ENCODE measurements around the gene TBC1D22A.
"Not testable (repeated sequence)": the region's sequence is repeated elsewhere in the genome, so short reads cannot be mapped to it uniquely, and the experiment has no call there.

TBC1D22A gene

GRCh38 chr22:46781291-46781690 lies 18.8 kb downstream of the TBC1D22A start:
- peaks cover 12% of the 10 kb centered on the region for H3K4me1 ChIP-seq (ENCODE audit: control insufficient read depth, insufficient read depth, low read length)
- no peak overlapping the region for H3K4me3 ChIP-seq (ENCODE audit: low read length)
- H3K9ac ChIP-seq (ENCODE audit: low read length), result no peak overlapping the region
- H3K9me3 ChIP-seq (ENCODE audit: control insufficient read depth, low read length), result no peaks in the 10 kb centered on the region
- H3K27me3 ChIP-seq (ENCODE audit: control insufficient read depth, insufficient read depth, low read length), result no peaks in the 10 kb centered on the region
- H3K36me3 ChIP-seq (ENCODE audit: control insufficient read depth, insufficient read depth, low read length), result no peaks in the 10 kb centered on the region

DNA sequence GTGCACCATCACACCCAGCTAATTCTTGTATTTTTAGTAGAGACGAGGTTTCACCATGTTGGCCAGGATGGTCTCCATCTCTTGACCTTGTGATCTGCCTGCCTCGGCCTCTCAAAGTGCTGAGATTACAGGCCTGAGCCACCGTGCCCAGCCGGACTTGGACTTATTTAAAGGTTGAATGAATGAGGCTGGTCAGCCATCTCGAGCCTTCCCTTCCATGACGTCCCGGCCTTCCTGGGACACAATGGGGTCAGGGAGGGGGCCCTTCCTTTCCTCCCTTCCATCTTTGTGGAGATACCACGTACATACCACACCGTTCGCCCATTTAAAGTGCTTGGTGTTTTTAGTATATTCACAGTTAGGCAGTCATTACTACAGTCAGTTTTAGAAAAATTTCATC lies 19.8 kb downstream of the TBC1D22A start:
- not testable (repeated sequence) for H3K36me3 ChIP-seq (ENCODE audit: control insufficient read depth, insufficient read depth, low read length); H3K9me3 ChIP-seq (ENCODE audit: control insufficient read depth, low read length); H3K27me3 ChIP-seq (ENCODE audit: control insufficient read depth, insufficient read depth, low read length); H3K4me3 ChIP-seq (ENCODE audit: low read length); H3K4me1 ChIP-seq (ENCODE audit: control insufficient read depth, insufficient read depth, low read length); H3K9ac ChIP-seq (ENCODE audit: low read length)

DNA sequence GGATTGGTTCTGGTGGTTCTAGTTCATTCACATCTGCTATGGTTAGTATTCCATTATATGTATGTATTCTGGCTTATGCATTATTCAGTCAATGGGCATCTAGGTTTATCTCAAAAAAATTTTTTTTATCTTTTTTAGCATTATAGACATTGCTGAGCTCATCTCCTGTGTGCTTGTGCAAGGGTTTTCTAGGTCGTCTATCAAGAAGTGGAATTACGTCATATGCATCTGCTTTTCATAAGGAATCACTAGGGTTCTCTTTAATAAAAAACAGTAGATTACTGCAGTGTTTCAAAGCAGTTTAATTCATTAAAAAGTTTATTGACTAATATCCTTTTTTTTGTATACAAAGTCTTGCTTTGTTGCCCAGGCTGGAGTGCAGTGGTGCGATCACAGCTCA lies 21.3 kb downstream of the TBC1D22A start:
- Histone ChIP-seq H3K4me3 (ENCODE audit: low read length) (no peak overlapping the region), H3K9me3 (ENCODE audit: control insufficient read depth, low read length) (no peaks in the 10 kb centered on the region), H3K9ac (ENCODE audit: low read length) (no peak overlapping the region), H3K36me3 (ENCODE audit: control insufficient read depth, insufficient read depth, low read length) (no peaks in the 10 kb centered on the region), H3K4me1 (ENCODE audit: control insufficient read depth, insufficient read depth, low read length) (no peaks in the 10 kb centered on the region), H3K27me3 (ENCODE audit: control insufficient read depth, insufficient read depth, low read length) (no peaks in the 10 kb centered on the region)

GRCh38 chr22:46788441-46789172 lies 26.2 kb downstream of the TBC1D22A start:
- no peaks in the 10 kb centered on the region for H3K4me1 ChIP-seq (ENCODE audit: control insufficient read depth, insufficient read depth, low read length)
- no peaks in the 10 kb centered on the region for H3K27me3 ChIP-seq (ENCODE audit: control insufficient read depth, insufficient read depth, low read length)
- peaks cover 6% of the 10 kb centered on the region for H3K36me3 ChIP-seq (ENCODE audit: control insufficient read depth, insufficient read depth, low read length)

GRCh38 chr22:46789992-46790391 lies 27.5 kb downstream of the TBC1D22A start:
- no peaks in the 10 kb centered on the region for H3K27me3 ChIP-seq (ENCODE audit: control insufficient read depth, insufficient read depth, low read length)
- H3K4me3 ChIP-seq (ENCODE audit: low read length), result no peak overlapping the region
- H3K36me3 ChIP-seq (ENCODE audit: control insufficient read depth, insufficient read depth, low read length), result peaks cover 14% of the 10 kb centered on the region
- no peaks in the 10 kb centered on the region for H3K9me3 ChIP-seq (ENCODE audit: control insufficient read depth, low read length)
- H3K9ac ChIP-seq (ENCODE audit: low read length), result no peak overlapping the region
- no peaks in the 10 kb centered on the region for H3K4me1 ChIP-seq (ENCODE audit: control insufficient read depth, insufficient read depth, low read length)

More at GRCh38 chr22:46788441-46789172, 26.2 kb downstream of the TBC1D22A start:
- Histone ChIP-seq H3K4me3 (ENCODE audit: low read length) (no peak overlapping the region), H3K9ac (ENCODE audit: low read length) (no peak overlapping the region), H3K9me3 (ENCODE audit: control insufficient read depth, low read length) (no peaks in the 10 kb centered on the region)

GRCh38 chr22:46791201-46791731 lies 28.8 kb downstream of the TBC1D22A start:
- Histone ChIP-seq H3K4me1 (ENCODE audit: control insufficient read depth, insufficient read depth, low read length) (no peaks in the 10 kb centered on the region), H3K9ac (ENCODE audit: low read length) (peak overlapping the region; percentile 28), H3K9me3 (ENCODE audit: control insufficient read depth, low read length) (no peaks in the 10 kb centered on the region), H3K4me3 (ENCODE audit: low read length) (no peak overlapping the region), H3K36me3 (ENCODE audit: control insufficient read depth, insufficient read depth, low read length) (peaks cover 14% of the 10 kb centered on the region), H3K27me3 (ENCODE audit: control insufficient read depth, insufficient read depth, low read length) (no peaks in the 10 kb centered on the region)

GRCh38 chr22:46792061-46792796 lies 29.8 kb downstream of the TBC1D22A start:
- Histone ChIP-seq H3K9ac (ENCODE audit: low read length) (no peak overlapping the region), H3K27me3 (ENCODE audit: control insufficient read depth, insufficient read depth, low read length) (no peaks in the 10 kb centered on the region), H3K9me3 (ENCODE audit: control insufficient read depth, low read length) (no peaks in the 10 kb centered on the region), H3K36me3 (ENCODE audit: control insufficient read depth, insufficient read depth, low read length) (peaks cover 14% of the 10 kb centered on the region), H3K4me1 (ENCODE audit: control insufficient read depth, insufficient read depth, low read length) (no peaks in the 10 kb centered on the region), H3K4me3 (ENCODE audit: low read length) (no peak overlapping the region)

- Histone ChIP-seq H3K4me3 (ENCODE audit: low read length) (no peak overlapping the region), H3K9ac (ENCODE audit: low read length) (no peak overlapping the region), H3K36me3 (ENCODE audit: control insufficient read depth, insufficient read depth, low read length) (peaks cover 14% of the 10 kb centered on the region), H3K9me3 (ENCODE audit: control insufficient read depth, low read length) (no peaks in the 10 kb centered on the region), H3K4me1 (ENCODE audit: control insufficient read depth, insufficient read depth, low read length) (no peaks in the 10 kb centered on the region), H3K27me3 (ENCODE audit: control insufficient read depth, insufficient read depth, low read length) (no peaks in the 10 kb centered on the region)
These were observed 30.4 kb downstream of the TBC1D22A start for GRCh38 chr22:46792841-46793261.

DNA sequence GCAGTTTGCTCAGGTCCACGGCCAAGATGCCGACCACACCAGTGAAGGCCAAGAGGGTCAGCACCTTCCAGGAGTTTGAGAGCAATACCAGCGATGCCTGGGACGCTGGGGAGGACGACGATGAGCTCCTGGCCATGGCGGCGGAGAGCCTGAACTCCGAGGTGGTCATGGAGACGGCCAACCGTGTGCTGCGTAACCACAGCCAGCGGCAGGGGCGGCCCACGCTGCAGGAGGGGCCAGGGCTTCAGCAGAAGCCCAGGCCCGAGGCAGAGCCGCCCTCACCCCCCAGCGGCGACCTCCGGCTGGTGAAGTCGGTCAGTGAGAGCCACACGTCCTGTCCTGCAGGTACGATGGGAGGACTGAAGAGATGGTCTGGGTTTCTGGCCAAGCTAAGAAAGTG lies 31.0 kb downstream of the TBC1D22A start:
- Histone ChIP-seq H3K36me3 (ENCODE audit: control insufficient read depth, insufficient read depth, low read length) (peaks cover 14% of the 10 kb centered on the region), H3K4me1 (ENCODE audit: control insufficient read depth, insufficient read depth, low read length) (no peaks in the 10 kb centered on the region)

DNA sequence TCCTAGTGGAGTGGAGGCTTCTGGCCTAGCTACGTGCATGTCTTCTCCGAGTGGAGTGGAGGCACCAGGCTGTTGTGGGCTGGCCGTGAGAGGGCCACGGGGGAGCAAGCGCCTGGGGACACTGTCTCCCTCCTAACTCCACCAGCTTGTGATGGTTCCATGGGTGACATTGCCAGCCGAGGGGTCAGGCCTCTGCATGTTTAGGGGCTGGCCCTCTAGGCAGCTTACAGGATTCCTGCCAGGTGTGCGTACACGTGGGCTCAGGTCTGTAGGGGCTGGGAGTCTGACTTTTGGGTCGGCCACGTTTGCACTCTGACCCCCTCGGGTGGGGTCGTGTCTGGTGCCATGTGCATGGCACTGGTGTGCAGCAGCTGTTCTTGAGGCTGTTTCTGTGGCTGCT lies 31.6 kb downstream of the TBC1D22A start:
- Histone ChIP-seq H3K4me3 (ENCODE audit: low read length) (no peak overlapping the region), H3K36me3 (ENCODE audit: control insufficient read depth, insufficient read depth, low read length) (peaks cover 14% of the 10 kb centered on the region), H3K27me3 (ENCODE audit: control insufficient read depth, insufficient read depth, low read length) (no peaks in the 10 kb centered on the region), H3K9ac (ENCODE audit: low read length) (no peak overlapping the region), H3K9me3 (ENCODE audit: control insufficient read depth, low read length) (no peaks in the 10 kb centered on the region), H3K4me1 (ENCODE audit: control insufficient read depth, insufficient read depth, low read length) (no peaks in the 10 kb centered on the region)

More for the DNA sequence above, 31.0 kb downstream of the TBC1D22A start:
- H3K9ac ChIP-seq (ENCODE audit: low read length), result no peak overlapping the region
- no peaks in the 10 kb centered on the region for H3K27me3 ChIP-seq (ENCODE audit: control insufficient read depth, insufficient read depth, low read length)
- no peaks in the 10 kb centered on the region for H3K9me3 ChIP-seq (ENCODE audit: control insufficient read depth, low read length)
- no peak overlapping the region for H3K4me3 ChIP-seq (ENCODE audit: low read length)

DNA sequence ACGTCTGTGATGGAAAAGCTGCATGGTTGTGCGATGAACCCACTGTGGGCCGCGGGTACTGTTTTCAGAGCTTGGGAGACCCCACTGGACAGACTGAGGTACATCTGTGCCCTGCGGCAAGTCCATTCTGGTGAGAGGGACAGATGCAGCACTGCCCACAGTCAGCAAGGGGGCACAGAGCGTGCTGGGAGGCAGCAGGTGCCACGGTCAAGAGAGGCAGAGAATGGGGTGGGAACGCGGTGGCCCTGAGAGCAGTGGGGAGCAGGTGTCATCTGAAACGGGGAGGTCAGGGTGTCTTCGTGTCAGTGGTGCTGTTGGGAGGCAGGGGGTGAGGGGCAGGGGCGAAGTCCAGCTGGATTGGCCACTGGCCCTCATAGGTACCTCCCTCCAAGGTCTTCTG lies 32.0 kb downstream of the TBC1D22A start:
- H3K27me3 ChIP-seq (ENCODE audit: control insufficient read depth, insufficient read depth, low read length), result no peaks in the 10 kb centered on the region
- no peaks in the 10 kb centered on the region for H3K4me1 ChIP-seq (ENCODE audit: control insufficient read depth, insufficient read depth, low read length)
- no peak overlapping the region for H3K4me3 ChIP-seq (ENCODE audit: low read length)
- no peaks in the 10 kb centered on the region for H3K9me3 ChIP-seq (ENCODE audit: control insufficient read depth, low read length)
- no peak overlapping the region for H3K9ac ChIP-seq (ENCODE audit: low read length)
- peaks cover 14% of the 10 kb centered on the region for H3K36me3 ChIP-seq (ENCODE audit: control insufficient read depth, insufficient read depth, low read length)

DNA sequence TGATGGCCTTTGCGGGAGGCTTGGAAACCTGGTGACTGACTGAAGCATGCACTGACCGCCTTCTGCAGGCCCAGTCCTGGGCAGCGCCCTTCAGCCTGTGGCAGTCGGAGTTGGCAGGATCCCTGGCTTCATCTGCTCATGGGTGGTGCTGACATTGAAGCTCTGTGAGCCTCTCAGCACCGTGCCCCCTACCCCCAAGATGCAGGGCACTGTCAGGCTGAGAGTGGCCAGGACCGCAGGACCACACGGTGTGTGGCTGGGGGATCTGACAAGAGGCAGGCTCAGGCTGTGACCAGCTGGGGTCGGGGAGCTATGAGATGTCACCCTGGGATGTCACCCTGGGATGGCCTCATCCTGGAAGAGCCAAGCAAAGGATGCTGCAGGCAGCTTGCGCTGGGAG lies 32.7 kb downstream of the TBC1D22A start:
- peaks cover 21% of the 10 kb centered on the region for H3K36me3 ChIP-seq (ENCODE audit: control insufficient read depth, insufficient read depth, low read length)
- H3K9ac ChIP-seq (ENCODE audit: low read length), result no peak overlapping the region
- H3K4me3 ChIP-seq (ENCODE audit: low read length), result no peak overlapping the region
- H3K9me3 ChIP-seq (ENCODE audit: control insufficient read depth, low read length), result no peaks in the 10 kb centered on the region
- H3K4me1 ChIP-seq (ENCODE audit: control insufficient read depth, insufficient read depth, low read length), result no peaks in the 10 kb centered on the region
- H3K27me3 ChIP-seq (ENCODE audit: control insufficient read depth, insufficient read depth, low read length), result no peaks in the 10 kb centered on the region
